NCI-H226 (cell line): ENCODE data around the gene CLOCK.

Source experiments
- DNase-seq: peaks from one replicate; pipeline ENCODE4 v3.0.0-alpha.2; 2015

Gene CLOCK

GRCh38 chr4:55475394-55476243 is 71.1 kb downstream of the CLOCK start:
- DNase-seq, result peak; percentile 80

GRCh38 chr4:55469979-55470378 is 76.7 kb downstream of the CLOCK start:
- no peak for DNase-seq

GRCh38 chr4:55468724-55469123 is 78.0 kb downstream of the CLOCK start:
- peak; percentile 43 for DNase-seq

- no peak for DNase-seq
Measured at GRCh38 chr4:55466001-55466400, 80.7 kb downstream of the CLOCK start.

- DNase-seq, result no peak
Measured at GRCh38 chr4:55458611-55459010, 88.1 kb downstream of the CLOCK start.

GRCh38 chr4:55458164-55458563 is 88.5 kb downstream of the CLOCK start:
- DNase-seq, result peak; percentile 55

- DNase-seq, result no peak
Measured at GRCh38 chr4:55450566-55450965, 96.1 kb downstream of the CLOCK start.

- DNase-seq, result peak; percentile 65
Measured at GRCh38 chr4:55447831-55448230, 98.9 kb downstream of the CLOCK start.

GRCh38 chr4:55447108-55447708 is 99.5 kb downstream of the CLOCK start:
- no peak for DNase-seq

- no peak for DNase-seq
Measured at GRCh38 chr4:55446578-55446922, 100.2 kb downstream of the CLOCK start.

GRCh38 chr4:55445921-55446577 is 100.7 kb downstream of the CLOCK start:
- DNase-seq, result peak; percentile 41

GRCh38 chr4:55444827-55445226 is 101.9 kb downstream of the CLOCK start:
- peak; percentile 43 for DNase-seq

GRCh38 chr4:55442541-55442940 is 104.2 kb downstream of the CLOCK start:
- DNase-seq, result no peak

GRCh38 chr4:55440786-55441185 is 105.9 kb downstream of the CLOCK start:
- DNase-seq, result no peak

GRCh38 chr4:55439023-55439422 is 107.7 kb downstream of the CLOCK start:
- DNase-seq, result no peak

- no peak for DNase-seq
Measured at GRCh38 chr4:55438314-55438713, 108.4 kb downstream of the CLOCK start.

GRCh38 chr4:55437823-55438222 is 108.9 kb downstream of the CLOCK start:
- no peak for DNase-seq

- no peak for DNase-seq
Measured at GRCh38 chr4:55437356-55437796, 109.3 kb downstream of the CLOCK start.

- no peak for DNase-seq
Measured at GRCh38 chr4:55435141-55435841, 111.4 kb downstream of the CLOCK start.

- DNase-seq, result no peak
Measured at GRCh38 chr4:55431710-55432336, 114.9 kb downstream of the CLOCK start.

GRCh38 chr4:55424791-55425190 is 121.9 kb downstream of the CLOCK start:
- DNase-seq, result no peak

- no peak for DNase-seq
Measured at GRCh38 chr4:55416176-55416575, 130.5 kb downstream of the CLOCK start.

- DNase-seq, result no peak
Measured at GRCh38 chr4:55411621-55412020, 135.1 kb downstream of the CLOCK start.
